ENCODE measurements around the gene DOCK9.

Gene DOCK9

GRCh38 chr13:98977568-98978265 is at the start of gene DOCK9:
Gene DOCK9 (minus strand): TSS chr13:98978064. CDS start chr13:98977909, 155 bp downstream.
- in situ Hi-C loops (cut with MboI; ENCODE audit: low sequenced_read_pairs), result no loop called here

DNA sequence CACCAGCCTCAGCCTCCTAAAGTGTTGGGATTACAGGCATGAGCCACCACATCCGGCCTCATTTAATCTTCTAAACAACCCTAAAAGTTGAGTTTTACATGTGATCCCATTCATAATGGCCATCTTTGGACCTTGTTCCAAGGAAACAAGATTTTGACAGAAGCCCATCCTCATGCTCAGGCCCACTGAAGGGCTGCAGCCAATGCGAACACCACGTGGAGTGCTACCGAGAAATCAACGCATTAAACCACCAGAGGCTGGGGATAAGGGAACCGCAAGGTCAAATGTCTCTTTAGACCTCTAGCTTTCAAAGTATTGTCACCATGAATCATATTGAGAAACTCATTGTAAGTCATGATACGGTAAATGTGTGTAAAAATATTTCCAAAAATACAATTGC is 49.4 kb upstream of the DOCK9 start:
- in situ Hi-C loops (cut with MboI; ENCODE audit: low sequenced_read_pairs), result no loop called here

DNA sequence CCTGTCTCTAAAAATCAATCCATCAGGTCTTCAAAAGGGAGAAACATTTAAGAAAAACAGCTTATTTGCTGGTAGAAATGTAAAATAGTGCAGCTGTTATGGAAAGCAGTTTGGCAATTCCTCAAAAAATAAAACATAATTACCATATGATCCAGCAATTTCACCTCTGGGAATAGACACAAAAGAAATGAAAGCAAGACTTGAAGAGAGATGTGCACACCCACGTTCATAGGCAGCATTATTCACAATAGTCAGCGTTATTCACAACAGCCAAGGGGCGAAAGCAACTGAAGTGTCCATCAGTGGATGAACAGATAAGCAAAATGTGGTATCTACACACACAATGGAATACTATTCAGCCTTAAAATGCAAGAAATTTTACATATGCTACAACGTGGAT is 45.1 kb upstream of the DOCK9 start:
- in situ Hi-C loops (cut with MboI; ENCODE audit: low sequenced_read_pairs), result no loop called here

DNA sequence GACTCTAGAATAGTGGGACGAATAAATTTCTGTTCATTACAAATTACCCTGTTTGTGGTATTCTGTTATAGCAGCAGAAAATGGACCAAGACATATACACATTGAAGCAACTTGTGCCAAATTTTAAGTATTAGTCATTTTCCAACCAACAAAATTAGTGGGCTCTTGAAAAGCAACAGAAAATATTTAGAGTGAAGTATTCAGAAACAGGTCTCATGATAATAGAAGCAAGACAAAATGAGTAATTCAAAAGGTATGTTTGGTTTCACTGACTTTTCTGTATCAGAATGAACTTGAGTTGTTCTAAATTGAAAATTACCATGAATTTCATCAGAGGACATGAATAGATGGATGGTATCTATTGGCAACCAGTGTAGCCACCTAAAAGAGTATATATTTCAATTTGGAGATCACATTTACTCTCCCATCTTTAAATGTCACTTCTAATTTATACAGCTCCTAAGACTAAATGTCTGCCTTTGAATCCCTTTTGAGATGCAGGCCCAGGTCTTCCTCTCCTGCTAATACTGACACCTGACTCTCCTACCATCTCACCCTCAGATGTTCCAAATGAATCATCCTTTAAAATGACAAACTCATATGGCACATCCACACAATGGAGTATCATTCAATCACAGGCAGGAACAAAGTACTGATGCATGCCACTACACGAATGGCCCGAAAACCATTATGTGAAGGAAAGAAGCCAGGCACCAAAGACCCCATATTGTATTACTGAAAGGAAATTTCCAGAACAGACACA is 40.7 kb upstream of the DOCK9 start:
- in situ Hi-C loops (cut with MboI; ENCODE audit: low sequenced_read_pairs), result no loop called here

DNA sequence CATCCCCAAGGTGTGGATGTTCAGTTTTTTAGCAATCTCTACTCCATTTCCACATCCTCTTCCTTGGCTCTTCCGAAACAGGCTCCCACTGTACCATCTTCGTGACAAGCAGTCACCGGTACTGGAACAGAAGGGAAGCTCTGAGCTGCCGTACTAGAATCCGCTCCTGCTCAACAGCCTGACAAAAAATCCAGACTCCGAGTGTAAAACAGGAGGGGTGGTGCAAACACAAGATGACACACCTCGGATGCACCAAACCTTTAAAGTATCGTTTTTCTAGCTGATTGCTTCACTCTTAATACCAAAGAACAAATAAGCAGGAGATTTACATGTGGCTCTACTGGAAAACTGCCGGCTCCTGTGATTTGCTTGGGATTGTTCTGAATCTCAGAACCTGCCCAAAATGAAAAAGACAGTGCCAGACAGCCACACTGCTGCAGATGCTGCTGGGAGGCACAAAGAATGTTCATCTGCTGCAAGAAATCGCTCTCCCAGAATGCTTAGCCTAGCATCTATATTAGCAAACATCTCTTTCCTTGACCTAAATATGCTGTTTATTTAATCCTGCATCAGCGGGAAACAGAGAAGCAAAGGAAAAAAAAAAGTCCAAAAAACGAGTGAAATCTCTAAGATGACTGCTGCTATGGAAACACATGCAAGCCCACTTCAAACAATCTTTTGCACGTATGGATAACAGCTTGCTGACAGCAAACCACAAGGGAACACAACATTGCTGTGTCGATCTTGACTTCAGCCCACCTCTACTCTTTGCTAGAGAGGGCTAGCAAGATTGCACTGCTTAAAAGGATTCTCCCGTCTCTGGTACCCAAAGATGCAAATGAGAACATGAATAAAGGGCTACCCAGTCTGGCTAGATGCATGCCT is 38.0 kb upstream of the DOCK9 start:
- in situ Hi-C loops (cut with MboI; ENCODE audit: low sequenced_read_pairs), result no loop called here

GRCh38 chr13:99014522-99014921 is 36.7 kb upstream of the DOCK9 start:
- in situ Hi-C loops (cut with MboI; ENCODE audit: low sequenced_read_pairs), result no loop called here

DNA sequence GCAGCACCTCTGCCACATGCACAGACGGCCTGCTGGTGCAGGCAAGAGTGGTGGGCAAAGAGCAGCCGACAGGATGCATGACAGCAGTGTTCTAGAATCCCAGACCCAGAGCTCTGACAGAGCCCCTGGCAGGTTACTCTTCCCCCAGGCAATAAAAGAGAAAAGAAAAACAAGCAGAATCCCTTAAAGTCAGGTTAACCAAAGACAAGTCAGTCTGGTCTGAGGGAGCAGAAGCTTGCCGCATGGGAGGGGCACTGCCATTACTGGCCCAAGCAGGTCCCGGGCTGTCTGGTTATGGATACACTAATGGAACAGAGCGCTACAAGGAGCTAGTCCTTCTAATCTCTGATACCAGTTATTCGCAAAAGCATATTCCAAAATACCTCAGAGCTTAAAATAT is 36.1 kb upstream of the DOCK9 start:
- in situ Hi-C loops (cut with MboI; ENCODE audit: low sequenced_read_pairs), result no loop called here

- in situ Hi-C loops (cut with MboI; ENCODE audit: low sequenced_read_pairs), result no loop called here
Observed at GRCh38 chr13:99012539-99012938, 34.7 kb upstream of the DOCK9 start.

- in situ Hi-C loops (cut with MboI; ENCODE audit: low sequenced_read_pairs), result no loop called here
Observed at GRCh38 chr13:99009987-99010551, 32.2 kb upstream of the DOCK9 start.

- in situ Hi-C loops (cut with MboI; ENCODE audit: low sequenced_read_pairs), result no loop called here
Observed at GRCh38 chr13:99008577-99008976, 30.7 kb upstream of the DOCK9 start.

DNA sequence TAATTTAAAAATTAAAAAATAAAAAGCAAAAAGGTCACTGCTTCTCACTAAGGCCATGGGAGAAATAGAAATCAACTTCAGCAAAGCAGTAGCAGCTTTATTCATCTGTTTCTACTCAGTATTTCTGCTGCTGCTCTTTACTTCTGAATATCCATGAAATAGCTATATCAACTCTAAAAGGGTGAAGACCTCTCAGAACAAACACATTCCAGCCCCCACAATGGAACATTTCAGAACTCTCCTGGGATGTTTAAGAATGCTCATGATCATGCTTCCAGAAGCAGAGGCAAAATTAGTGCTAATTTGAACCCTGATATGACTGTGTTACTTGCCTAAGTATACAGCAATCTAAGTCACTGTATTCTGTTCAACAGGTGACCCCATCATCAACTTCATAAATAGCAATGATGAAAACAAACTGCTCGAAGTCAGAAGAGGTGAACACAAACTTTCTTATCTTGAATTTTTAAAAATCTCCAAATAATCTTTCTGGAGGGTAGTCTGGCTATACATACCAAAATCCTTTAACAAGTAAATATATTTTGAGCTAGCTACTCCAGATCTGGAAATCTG is 29.6 kb upstream of the DOCK9 start:
- in situ Hi-C loops (cut with MboI; ENCODE audit: low sequenced_read_pairs), result no loop called here

DNA sequence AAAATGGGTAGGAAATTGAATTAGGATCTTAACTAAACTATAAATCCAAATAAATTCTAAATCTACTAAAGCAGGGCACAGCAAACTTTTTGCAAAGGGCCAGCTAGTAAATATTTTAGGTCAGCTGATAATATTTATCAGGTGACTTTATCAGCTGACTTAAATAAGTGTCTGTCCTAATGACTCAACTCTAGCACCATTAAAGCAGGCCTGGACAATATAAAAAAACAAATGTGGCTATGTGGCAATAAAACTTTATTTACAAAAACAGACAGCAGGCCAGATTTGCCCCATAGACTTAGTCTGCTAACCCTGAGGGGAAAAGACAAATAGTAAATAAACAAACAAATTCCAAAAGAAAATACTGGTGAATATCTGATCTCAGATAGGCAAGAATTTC is 27.7 kb upstream of the DOCK9 start:
- in situ Hi-C loops (cut with MboI; ENCODE audit: low sequenced_read_pairs), result no loop called here

DNA sequence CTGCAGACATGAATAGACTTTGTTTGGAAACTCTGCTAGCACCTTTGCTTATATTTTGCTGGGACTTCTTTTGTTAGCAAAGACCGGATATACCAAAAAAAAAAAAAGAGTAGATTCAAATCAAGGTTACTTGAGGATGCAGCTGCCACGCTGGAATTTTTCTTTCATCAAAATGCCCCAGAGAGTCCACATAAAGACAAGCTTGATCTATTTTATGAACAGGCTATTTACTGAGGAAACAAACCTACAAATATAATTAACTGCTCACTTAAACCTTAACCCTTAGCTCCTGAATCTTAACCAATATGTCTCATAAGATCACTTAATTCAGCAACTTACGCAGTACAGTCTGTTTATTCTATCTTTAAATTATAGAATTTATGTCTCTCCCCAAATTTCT is 27.1 kb upstream of the DOCK9 start:
- in situ Hi-C loops (cut with MboI; ENCODE audit: low sequenced_read_pairs), result no loop called here

DNA sequence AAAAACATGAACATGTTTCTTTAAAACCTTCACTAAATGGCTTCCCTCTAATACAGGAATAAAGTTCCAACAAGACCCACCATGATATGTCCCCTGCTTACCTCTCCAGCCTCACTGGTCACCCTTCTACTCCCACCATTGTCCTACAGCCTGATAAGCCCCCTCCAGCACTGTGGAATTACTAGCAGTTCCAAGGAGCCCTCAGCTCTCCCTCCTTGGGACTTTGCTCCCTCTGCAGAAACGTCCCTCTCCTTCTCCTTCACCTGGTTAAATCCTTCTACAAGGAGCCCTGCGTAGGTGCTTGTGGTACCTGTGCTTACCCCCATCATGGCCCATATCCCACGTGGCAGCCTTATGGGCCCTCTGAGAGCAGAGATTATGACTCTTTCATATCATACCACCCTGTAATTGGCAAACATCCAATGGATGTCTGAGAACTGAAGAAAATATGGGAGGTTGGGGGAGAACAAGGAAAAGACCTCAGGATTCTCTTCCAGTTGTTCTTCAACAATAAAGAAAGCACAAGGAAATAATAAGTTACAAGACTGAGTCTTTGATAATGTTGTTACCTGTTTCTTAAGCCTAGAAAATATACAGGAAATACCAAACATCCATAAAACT is 26.1 kb upstream of the DOCK9 start:
- in situ Hi-C loops (cut with MboI; ENCODE audit: low sequenced_read_pairs), result no loop called here

- in situ Hi-C loops (cut with MboI; ENCODE audit: low sequenced_read_pairs), result no loop called here
Observed at GRCh38 chr13:99003186-99003585, 25.3 kb upstream of the DOCK9 start.

GRCh38 chr13:99002172-99002710 is 24.4 kb upstream of the DOCK9 start:
- in situ Hi-C loops (cut with MboI; ENCODE audit: low sequenced_read_pairs), result no loop called here

GRCh38 chr13:99000137-99000536 is 22.3 kb upstream of the DOCK9 start:
- in situ Hi-C loops (cut with MboI; ENCODE audit: low sequenced_read_pairs), result no loop called here

DNA sequence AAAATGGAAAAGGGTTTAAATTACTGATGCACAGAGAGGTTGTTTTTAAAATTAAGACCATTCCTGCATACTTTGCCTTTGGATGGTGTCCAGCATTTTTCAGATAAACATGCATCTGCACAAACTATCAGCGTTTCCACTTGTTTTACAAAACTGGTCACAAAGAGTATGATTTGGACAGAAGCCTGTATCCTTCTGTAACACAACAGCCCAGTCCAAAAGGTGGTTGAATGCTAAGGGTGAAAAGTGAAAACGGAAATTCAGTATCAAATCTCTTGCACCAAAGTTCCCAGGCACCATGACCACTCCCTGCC is 21.7 kb upstream of the DOCK9 start:
- in situ Hi-C loops (cut with MboI; ENCODE audit: low sequenced_read_pairs), result no loop called here

DNA sequence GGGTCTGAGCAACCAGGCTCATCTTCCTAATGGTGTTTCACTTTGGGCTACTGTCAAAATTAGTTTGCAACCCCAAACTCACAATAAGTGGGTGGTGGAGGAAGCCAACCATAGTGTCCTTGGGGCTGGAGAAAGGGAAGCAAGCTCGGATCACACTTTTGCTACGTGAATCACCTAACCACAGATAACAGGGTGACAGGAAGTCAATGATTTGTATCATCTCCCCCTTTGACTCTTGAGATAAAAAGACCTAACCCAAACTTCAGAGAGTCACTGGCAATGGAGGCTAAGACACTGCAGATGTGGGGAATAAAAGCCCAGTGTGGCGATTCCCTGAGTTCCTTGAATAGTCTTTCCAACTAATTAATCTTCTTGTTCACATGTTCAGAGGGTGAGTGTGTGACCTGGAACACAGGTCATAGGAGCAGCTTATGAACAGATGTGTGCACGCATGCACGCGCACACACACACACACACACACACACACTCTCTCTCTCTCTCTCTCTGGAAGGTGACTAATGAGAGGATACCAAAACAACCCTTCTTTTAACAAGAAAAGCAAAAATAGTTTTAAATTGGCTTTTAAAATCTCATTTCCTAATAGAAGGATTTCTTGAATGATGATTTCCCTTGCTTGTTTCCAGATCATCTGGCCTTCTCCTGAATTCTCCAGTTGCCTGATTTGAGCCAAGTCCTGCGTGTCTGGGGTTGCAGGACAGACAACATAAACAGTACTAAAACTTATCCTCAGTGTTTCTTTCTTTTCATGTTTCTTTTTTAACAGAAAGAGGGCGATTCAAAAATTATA is 21.2 kb upstream of the DOCK9 start:
- in situ Hi-C loops (cut with MboI; ENCODE audit: low sequenced_read_pairs), result no loop called here

Measured in HL-60/S4 (cell line).